ENCODE data around the gene CPED1.

The CPED1 gene

DNA sequence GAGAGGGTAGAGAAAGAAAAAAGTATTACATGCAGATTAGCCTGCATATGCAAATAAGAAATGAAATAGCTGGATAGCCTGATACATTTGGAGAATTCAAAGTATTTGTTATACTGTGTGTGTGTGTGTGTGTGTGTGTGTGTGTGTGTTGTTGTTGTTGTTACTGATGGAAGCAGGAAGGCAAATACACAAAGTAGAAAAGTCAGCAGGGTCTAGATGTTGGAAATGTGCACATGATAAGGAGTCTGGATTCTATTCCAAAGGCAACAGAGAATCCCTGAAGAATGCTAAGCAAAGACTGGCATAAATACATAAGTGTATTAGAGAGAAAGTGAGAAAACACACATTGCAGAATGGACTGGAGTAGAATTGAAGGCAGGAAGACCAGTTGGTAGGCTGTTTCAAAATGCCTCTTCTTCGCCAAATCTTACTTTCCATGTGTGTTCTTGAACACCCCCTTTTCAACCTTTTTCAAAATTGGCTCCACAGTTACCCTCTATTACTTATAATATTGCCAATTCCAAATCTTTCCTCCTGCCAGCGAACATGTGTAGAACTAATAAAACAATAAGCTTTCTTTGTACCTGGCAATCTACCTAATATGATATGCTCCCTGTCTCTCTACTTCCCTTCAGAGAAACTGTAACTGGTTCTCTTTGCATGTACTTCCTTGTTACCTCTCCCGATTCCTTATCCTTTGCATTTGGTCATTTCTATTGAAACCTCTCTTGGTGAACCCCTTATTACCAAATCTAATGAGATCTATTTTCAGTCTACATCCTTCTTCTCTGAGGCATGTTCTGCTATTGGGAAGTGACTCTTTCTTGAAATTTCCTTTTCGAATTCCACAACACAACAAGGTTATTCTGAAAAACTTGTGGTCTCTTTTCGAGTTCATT lies 6.2 kb downstream of the CPED1 start:
- H3K9me3 ChIP-seq (ENCODE audit: control insufficient read depth in 2 of 2, low read length in 2 of 2), result no peaks in the 10 kb centered on the region
- H3K27me3 ChIP-seq (ENCODE audit: control insufficient read depth in 2 of 2, insufficient read depth in 2 of 2, low read length in 2 of 2), result peaks cover 0 to 5% of the 10 kb centered on the region in 2 donors
- H3K27ac ChIP-seq (ENCODE audit: low read depth in 2 of 2, low read length in 2 of 2), result no peak overlapping the region
- no peak overlapping the region for H3K4me3 ChIP-seq (ENCODE audit: low read length in 2 of 2)
- H3K4me1 ChIP-seq (ENCODE audit: control insufficient read depth in 2 of 2, insufficient read depth in 2 of 2, low read length in 2 of 2), result no peaks in the 10 kb centered on the region
- H3K36me3 ChIP-seq (ENCODE audit: control insufficient read depth in 2 of 2, insufficient read depth in 2 of 2, low read length in 2 of 2), result no peaks in the 10 kb centered on the region
- H3K9ac ChIP-seq (ENCODE audit: low read depth in 1 of 2, low read length in 2 of 2), result no peak overlapping the region

DNA sequence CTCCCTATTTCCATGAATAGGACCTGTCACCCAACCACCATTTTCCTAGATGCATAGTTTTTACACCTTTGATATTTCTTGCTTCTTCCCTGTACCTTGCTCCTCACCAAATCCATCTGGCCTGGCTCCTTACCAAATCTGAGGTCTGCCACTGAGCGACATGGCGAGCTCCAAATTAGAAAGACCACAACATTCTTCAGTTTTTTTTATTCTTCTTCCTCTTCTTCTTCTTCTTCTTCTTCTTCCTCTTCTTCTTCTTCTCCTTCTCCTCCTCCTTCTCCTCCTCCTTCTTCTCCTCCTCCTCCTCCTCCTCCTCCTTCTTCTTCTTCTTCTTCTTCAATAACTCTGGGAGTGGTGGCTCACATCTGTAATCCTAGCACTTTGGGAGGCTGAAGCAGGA lies 7.1 kb downstream of the CPED1 start:
- Histone ChIP-seq H3K9ac (ENCODE audit: low read depth in 1 of 2, low read length in 2 of 2) (no peak overlapping the region), H3K4me3 (ENCODE audit: low read length in 2 of 2) (no peak overlapping the region), H3K36me3 (ENCODE audit: control insufficient read depth in 2 of 2, insufficient read depth in 2 of 2, low read length in 2 of 2) (no peaks in the 10 kb centered on the region), H3K9me3 (ENCODE audit: control insufficient read depth in 2 of 2, low read length in 2 of 2) (no peaks in the 10 kb centered on the region), H3K27me3 (ENCODE audit: control insufficient read depth in 2 of 2, insufficient read depth in 2 of 2, low read length in 2 of 2) (peaks cover 0 to 2% of the 10 kb centered on the region in 2 donors), H3K4me1 (ENCODE audit: control insufficient read depth in 2 of 2, insufficient read depth in 2 of 2, low read length in 2 of 2) (no peaks in the 10 kb centered on the region), H3K27ac (ENCODE audit: low read depth in 2 of 2, low read length in 2 of 2) (no peak overlapping the region)

DNA sequence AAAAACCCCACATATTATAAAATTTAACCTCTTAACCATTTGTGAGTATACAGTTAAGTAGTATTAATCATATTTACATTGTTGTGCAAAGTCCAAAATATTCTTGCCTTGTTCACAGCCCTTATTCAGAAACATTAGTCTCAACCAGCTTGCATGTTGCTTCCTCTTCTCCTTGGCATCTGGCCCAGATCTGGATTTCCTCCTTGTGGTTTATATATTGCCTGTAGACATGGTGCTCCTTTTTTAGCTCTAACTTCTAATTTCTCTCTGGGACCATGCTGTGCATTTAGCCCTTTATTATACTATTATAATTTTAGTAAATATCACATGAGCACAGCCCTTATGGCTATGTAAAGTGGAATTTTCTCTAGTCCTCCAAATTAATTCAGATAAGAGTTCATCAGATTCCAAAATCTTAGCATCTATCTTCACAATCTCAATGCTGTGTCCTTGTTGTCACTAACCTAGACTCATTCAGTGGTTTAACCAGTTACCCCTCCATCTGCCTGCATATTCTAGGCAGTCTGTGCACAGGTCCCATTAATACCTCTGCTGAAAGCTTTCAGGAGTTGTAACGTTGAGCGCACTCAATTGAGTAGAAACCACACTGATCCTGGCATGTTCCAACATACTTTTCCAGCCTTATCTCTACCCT lies 7.9 kb downstream of the CPED1 start:
- Histone ChIP-seq H3K4me1 (ENCODE audit: control insufficient read depth in 2 of 2, insufficient read depth in 2 of 2, low read length in 2 of 2) (no peaks in the 10 kb centered on the region), H3K9me3 (ENCODE audit: control insufficient read depth in 2 of 2, low read length in 2 of 2) (no peaks in the 10 kb centered on the region), H3K36me3 (ENCODE audit: control insufficient read depth in 2 of 2, insufficient read depth in 2 of 2, low read length in 2 of 2) (no peaks in the 10 kb centered on the region), H3K9ac (ENCODE audit: low read depth in 1 of 2, low read length in 2 of 2) (no peak overlapping the region), H3K27me3 (ENCODE audit: control insufficient read depth in 2 of 2, insufficient read depth in 2 of 2, low read length in 2 of 2) (no peaks in the 10 kb centered on the region), H3K4me3 (ENCODE audit: low read length in 2 of 2) (no peak overlapping the region), H3K27ac (ENCODE audit: low read depth in 2 of 2, low read length in 2 of 2) (peak overlapping the region; percentile 19 to 29)

DNA sequence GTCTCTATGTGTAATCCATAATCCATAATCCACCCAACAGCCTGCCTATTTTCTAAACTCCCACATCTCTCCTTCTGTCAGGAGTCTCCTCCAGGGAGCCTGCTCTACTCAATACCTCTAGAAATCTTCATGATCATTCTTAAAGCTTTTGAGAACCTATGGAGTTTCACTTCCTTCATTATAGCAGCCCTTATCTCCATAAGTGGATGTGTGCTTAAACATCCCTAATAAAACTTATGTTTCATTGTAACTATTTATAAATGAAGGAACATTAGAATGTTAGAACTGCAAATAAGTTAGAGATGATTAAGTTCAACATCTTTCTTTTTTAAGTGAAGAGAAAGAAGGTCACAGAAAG lies 8.5 kb downstream of the CPED1 start:
- Histone ChIP-seq H3K9me3 (ENCODE audit: control insufficient read depth in 2 of 2, low read length in 2 of 2) (no peaks in the 10 kb centered on the region), H3K9ac (ENCODE audit: low read depth in 1 of 2, low read length in 2 of 2) (no peak overlapping the region), H3K36me3 (ENCODE audit: control insufficient read depth in 2 of 2, insufficient read depth in 2 of 2, low read length in 2 of 2) (no peaks in the 10 kb centered on the region), H3K27me3 (ENCODE audit: control insufficient read depth in 2 of 2, insufficient read depth in 2 of 2, low read length in 2 of 2) (no peaks in the 10 kb centered on the region), H3K4me1 (ENCODE audit: control insufficient read depth in 2 of 2, insufficient read depth in 2 of 2, low read length in 2 of 2) (no peaks in the 10 kb centered on the region), H3K4me3 (ENCODE audit: low read length in 2 of 2) (no peak overlapping the region), H3K27ac (ENCODE audit: low read depth in 2 of 2, low read length in 2 of 2) (peak overlapping the region; percentile 7 to 29)

DNA sequence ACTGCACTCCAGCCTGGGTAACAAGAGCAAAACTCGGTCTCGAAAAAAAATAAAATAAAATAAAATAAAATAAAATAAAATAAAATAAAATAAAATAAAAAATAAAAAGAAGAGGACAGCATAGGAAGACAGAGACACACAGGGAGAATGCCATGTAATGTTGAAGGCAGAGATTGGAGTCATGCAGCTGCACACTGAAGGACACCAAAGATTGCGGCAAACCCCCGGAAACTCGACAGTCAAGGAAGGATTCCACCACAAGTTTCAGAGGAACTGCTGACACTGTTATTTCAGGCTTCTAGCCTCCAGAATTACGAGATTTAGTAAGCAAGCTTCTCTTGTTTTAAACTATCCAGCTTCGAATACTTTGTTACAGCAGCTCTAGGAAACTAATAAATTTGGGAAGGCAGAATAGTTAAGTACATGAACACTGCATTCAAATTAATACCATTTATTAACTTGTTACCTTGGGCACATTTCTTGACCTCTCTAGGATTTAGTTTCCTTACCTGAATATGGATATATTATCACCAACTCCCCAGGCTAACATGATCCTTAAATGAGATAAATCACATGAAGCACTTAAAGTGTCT lies 9.5 kb downstream of the CPED1 start:
- no peaks in the 10 kb centered on the region for H3K4me1 ChIP-seq (ENCODE audit: control insufficient read depth in 2 of 2, insufficient read depth in 2 of 2, low read length in 2 of 2)
- H3K36me3 ChIP-seq (ENCODE audit: control insufficient read depth in 2 of 2, insufficient read depth in 2 of 2, low read length in 2 of 2), result no peaks in the 10 kb centered on the region
- H3K4me3 ChIP-seq (ENCODE audit: low read length in 2 of 2), result no peak overlapping the region
- no peaks in the 10 kb centered on the region for H3K27me3 ChIP-seq (ENCODE audit: control insufficient read depth in 2 of 2, insufficient read depth in 2 of 2, low read length in 2 of 2)
- no peak overlapping the region for H3K27ac ChIP-seq (ENCODE audit: low read depth in 2 of 2, low read length in 2 of 2)
- H3K9me3 ChIP-seq (ENCODE audit: control insufficient read depth in 2 of 2, low read length in 2 of 2), result no peaks in the 10 kb centered on the region
- H3K9ac ChIP-seq (ENCODE audit: low read depth in 1 of 2, low read length in 2 of 2), result no peak overlapping the region

DNA sequence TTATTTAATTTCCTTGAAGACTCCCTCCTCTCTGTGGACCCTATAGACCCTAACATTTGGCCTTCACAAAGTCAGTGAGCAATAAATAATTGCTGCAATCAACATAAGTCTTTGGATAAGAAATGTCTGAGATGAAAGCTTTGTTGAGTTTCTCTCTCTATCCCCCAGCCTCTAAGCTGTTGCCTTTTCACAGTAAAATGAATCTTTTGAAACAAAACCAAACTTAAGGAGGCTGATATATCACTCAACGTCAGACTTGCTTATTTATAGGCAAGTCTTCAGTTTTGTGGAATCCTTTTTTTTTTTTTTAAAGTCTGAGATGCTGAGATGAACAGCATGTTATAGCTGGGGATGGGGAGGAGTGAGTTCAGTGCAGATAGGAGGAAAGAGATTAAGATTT lies 10.0 kb downstream of the CPED1 start:
- Histone ChIP-seq H3K4me3 (ENCODE audit: low read length in 2 of 2) (no peak overlapping the region), H3K9me3 (ENCODE audit: control insufficient read depth in 2 of 2, low read length in 2 of 2) (no peaks in the 10 kb centered on the region), H3K36me3 (ENCODE audit: control insufficient read depth in 2 of 2, insufficient read depth in 2 of 2, low read length in 2 of 2) (no peaks in the 10 kb centered on the region), H3K27me3 (ENCODE audit: control insufficient read depth in 2 of 2, insufficient read depth in 2 of 2, low read length in 2 of 2) (no peaks in the 10 kb centered on the region), H3K9ac (ENCODE audit: low read depth in 1 of 2, low read length in 2 of 2) (no peak overlapping the region), H3K4me1 (ENCODE audit: control insufficient read depth in 2 of 2, insufficient read depth in 2 of 2, low read length in 2 of 2) (no peaks in the 10 kb centered on the region), H3K27ac (ENCODE audit: low read depth in 2 of 2, low read length in 2 of 2) (no peak overlapping the region)

DNA sequence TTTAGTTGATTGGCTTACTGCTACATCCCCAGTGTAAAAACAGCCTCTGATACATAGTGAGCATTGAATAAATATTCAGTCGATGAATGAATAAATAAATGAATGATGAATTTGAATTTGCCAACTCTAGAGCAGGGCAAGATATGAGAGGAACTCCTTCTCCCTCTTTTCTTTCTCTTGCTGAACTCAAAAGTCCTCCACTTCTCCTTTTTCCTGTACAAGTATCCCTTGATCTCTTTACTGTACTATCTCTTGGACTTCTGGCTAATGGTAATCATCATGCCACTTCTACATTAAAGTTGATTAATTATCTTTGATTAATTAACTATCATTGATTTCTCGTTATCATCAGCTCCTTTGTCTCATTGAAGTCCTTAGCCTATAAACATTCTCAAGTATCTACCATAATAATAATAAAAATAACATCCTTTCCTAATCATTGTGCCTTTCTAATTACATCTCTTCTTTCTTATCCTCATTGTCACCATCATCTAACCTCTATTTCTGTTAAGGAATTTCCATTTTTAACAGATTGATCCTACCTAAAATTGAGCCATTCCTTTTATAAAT lies 10.6 kb downstream of the CPED1 start:
- H3K27ac ChIP-seq (ENCODE audit: low read depth in 2 of 2, low read length in 2 of 2), result no peak overlapping the region
- no peaks in the 10 kb centered on the region for H3K4me1 ChIP-seq (ENCODE audit: control insufficient read depth in 2 of 2, insufficient read depth in 2 of 2, low read length in 2 of 2)
- no peaks in the 10 kb centered on the region for H3K27me3 ChIP-seq (ENCODE audit: control insufficient read depth in 2 of 2, insufficient read depth in 2 of 2, low read length in 2 of 2)
- no peaks in the 10 kb centered on the region for H3K36me3 ChIP-seq (ENCODE audit: control insufficient read depth in 2 of 2, insufficient read depth in 2 of 2, low read length in 2 of 2)
- no peak overlapping the region for H3K9ac ChIP-seq (ENCODE audit: low read depth in 1 of 2, low read length in 2 of 2)
- no peaks in the 10 kb centered on the region for H3K9me3 ChIP-seq (ENCODE audit: control insufficient read depth in 2 of 2, low read length in 2 of 2)
- no peak overlapping the region for H3K4me3 ChIP-seq (ENCODE audit: low read length in 2 of 2)

DNA sequence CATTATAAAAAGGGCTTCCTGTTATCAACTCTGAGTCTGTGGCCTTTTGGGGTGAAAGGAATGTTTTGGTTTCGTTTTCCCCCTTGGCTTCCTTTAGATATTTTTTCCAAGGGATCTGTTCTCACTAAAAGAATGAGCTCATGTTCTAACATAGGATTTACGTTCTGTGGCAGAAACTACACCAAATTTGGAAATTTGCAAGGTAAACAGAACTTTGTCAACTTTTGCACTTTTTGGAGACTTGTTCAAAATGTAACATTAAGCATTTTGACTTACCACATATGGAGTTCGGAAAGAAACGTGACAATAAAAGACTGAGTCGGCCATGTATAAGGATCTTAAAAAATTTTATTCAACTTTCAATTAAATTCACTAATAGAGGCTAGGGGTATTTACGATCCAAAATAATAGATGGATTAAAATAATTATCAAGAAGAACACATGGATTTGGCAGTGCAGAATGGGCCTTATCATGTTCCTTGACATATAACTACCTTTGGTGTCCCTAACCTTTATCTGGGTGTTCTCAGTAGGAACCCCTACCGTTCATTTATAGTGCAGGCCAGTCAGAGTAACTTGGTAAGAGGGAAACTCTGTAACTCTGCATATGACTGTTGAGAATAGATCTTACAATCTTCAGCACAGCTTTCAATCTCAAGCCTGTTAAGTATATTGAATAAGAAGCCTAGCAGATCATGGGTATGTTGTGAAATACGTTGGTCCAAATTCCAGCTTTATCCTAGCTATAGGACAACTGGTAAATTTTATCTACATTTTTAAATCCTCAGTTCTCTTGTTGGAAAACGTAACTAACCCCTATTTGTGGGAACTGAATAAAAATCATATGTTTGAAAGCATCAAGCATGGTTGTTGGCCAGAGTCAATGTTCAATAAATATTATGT lies 11.8 kb downstream of the CPED1 start:
- H3K27me3 ChIP-seq (ENCODE audit: control insufficient read depth in 2 of 2, insufficient read depth in 2 of 2, low read length in 2 of 2), result no peaks in the 10 kb centered on the region
- H3K4me1 ChIP-seq (ENCODE audit: control insufficient read depth in 2 of 2, insufficient read depth in 2 of 2, low read length in 2 of 2), result no peaks in the 10 kb centered on the region
- no peak overlapping the region for H3K9ac ChIP-seq (ENCODE audit: low read depth in 1 of 2, low read length in 2 of 2)
- no peak overlapping the region for H3K4me3 ChIP-seq (ENCODE audit: low read length in 2 of 2)
- no peaks in the 10 kb centered on the region for H3K9me3 ChIP-seq (ENCODE audit: control insufficient read depth in 2 of 2, low read length in 2 of 2)
- peak overlapping the region; percentile 24 to 50 for H3K27ac ChIP-seq (ENCODE audit: low read depth in 2 of 2, low read length in 2 of 2)
- H3K36me3 ChIP-seq (ENCODE audit: control insufficient read depth in 2 of 2, insufficient read depth in 2 of 2, low read length in 2 of 2), result no peaks in the 10 kb centered on the region

DNA sequence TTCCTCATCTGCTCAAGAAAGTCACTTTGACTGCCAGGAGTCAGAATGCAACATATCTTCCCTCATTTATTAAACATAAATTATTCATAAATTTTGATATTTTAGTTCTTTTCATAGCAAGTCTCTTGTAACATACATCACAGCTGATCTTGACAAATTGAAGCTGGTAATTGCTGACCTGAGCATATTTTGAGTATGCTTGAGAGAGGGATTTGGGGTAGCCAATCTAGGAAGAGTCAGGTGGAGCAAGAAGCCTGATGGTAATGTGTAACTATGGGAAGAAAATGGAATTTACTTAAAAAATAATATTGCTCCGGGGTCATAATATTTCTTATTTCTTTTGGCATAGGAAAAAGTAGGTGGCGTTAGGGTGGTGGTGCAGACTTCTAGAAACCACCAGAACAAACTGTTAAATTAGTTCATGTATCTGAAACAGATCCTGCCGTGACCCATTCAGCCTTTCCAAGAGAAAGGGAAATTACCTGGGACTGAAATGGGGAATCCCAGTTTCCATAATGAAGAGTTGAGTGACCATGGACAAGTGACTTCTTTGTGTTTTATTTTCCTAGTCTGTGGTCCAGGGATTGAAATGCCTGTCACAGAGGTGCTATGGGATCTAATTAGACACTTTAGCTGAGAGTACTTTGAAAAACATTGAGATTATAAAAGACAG lies 12.9 kb downstream of the CPED1 start:
- H3K4me3 ChIP-seq (ENCODE audit: low read length in 2 of 2), result no peak overlapping the region
- no peak overlapping the region for H3K9ac ChIP-seq (ENCODE audit: low read depth in 1 of 2, low read length in 2 of 2)
- no peaks in the 10 kb centered on the region for H3K36me3 ChIP-seq (ENCODE audit: control insufficient read depth in 2 of 2, insufficient read depth in 2 of 2, low read length in 2 of 2)
- H3K9me3 ChIP-seq (ENCODE audit: control insufficient read depth in 2 of 2, low read length in 2 of 2), result no peaks in the 10 kb centered on the region
- H3K4me1 ChIP-seq (ENCODE audit: control insufficient read depth in 2 of 2, insufficient read depth in 2 of 2, low read length in 2 of 2), result no peaks in the 10 kb centered on the region
- H3K27ac ChIP-seq (ENCODE audit: low read depth in 2 of 2, low read length in 2 of 2), result no peak overlapping the region
- H3K27me3 ChIP-seq (ENCODE audit: control insufficient read depth in 2 of 2, insufficient read depth in 2 of 2, low read length in 2 of 2), result no peaks in the 10 kb centered on the region
